Inferior parietal cortex (tissue), 1 donor: Measurements from ENCODE around the gene ACOX3.
A peak's percentile ranks its signal among the peaks of the same experiment; 100 is the strongest.
"Not testable (repeated sequence)": the region's sequence is repeated elsewhere in the genome, so short reads cannot be mapped to it uniquely, and the experiment has no call there.

Source experiments
- DNase-seq: peaks from one replicate; pipeline ENCODE4 v3.0.0-alpha.2; 2016; ENCODE audit errors: extremely low spot score

Gene ACOX3

DNA sequence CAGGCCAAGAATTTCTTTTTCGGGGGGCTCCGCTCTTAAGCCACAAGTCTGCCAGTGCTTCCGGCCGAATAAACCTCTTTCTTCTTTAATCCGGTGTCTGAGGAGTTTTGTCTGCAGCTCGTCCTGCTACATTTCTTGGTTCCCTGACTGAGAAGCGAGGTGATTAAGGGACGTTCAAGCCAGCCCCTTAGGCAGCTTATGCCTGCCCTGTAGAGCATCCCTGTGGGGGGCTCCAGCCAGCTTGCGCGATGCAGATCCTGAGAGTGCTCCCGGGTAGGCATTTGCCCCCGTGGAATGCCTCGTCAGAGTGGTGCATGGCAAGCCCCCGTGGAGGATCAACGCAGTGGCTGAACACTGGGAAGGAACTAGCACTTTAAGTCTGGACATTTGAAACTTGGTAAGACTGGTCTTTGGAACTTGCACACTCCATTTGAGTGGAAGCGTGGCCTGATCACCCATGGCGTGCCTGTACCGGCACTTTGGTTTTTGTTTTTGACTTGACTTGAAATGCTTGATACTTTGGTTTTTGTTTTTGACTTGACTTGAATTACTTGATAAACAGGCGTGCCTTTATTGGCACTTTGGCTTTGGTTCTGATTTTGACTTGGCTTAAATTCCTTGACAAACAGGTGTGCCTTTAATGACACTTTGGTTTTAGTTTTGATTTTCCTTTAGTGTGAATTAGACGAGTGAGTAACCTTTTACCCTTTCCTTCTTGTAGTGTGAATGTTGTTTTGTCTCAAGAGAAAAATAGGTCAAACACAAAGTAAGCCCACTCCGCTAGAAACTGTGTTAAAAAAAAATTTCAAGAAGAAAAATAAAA lies 6.1 kb downstream of the ACOX3 start:
- no peak for DNase-seq

DNA sequence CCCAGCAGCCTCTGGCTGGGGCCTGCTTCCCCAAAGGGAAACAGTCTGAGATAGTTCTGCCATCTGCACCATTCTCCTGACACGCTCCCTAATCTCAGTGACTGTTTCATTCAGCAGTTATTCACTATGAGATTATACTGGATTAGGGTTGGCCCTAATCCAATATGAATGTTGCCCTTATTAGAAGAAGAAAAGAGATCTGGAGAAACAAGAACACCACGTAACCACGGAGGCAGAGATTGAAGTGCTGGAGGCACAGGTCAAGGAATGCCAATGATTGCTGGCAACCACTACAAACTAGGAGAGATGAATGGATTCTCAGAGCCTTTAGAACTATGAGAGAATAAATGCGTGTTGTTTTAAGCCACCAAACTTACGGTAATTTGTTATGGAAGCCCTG lies 7.4 kb downstream of the ACOX3 start:
- DNase-seq = no peak

DNA sequence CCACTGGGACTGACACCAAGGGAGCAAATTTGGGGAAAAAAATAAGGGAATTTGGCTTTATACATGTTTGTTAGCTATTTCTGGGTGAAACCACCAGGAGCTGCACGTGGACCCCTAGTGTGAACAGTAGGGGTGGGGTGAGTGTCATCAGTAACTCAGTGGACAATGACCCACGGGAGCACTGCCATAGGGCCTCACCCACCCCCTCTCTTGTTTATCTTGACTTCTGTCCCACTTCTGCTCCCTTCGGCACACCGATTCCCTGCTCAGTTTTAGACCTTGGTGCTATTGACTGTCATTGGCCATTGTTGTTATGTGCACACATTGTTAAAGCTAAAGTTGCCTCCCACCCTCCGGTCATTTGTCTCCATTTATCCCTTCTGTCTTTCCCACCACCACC lies 9.0 kb downstream of the ACOX3 start:
- no peak for DNase-seq

DNA sequence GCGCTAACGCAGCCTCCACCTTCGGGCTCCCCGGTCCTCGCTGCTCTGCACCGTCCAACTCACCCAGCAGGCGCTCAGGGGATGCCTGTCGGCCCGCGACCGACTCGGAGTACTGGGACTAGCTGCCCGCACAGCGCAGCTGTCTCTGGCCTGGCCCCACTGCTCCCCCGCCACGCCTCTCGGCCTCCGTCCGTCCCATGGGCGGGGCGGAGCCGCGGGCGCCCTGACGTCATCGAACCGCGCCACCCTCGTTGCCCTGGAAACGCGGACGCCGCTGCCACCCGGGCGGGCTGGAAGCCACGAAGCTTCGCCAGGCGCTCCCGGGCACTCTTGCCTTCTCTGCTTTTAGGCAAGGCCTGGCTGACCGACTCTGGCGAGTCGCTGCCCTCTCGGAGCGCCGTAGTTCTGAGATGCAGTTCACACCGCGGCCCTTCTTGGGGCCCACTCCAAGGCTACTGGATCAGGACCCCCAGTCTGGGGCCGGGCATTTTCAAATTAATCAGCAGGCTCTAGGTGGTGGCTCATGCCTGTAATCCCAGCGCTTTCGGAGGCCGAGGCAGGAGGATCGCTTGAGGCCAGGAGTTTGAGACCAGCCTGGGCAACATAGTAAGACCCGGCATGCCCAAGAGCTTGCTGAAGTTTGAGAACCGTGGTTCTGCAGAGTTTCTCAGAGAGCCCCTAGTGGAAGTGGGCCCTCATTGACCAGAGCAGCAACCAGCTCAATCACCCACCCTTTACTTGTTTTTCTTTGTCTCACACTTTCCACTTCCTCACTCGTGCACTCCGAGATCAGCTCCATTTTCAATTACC lies 12.0 kb downstream of the ACOX3 start:
- DNase-seq = peak; percentile 93

DNA sequence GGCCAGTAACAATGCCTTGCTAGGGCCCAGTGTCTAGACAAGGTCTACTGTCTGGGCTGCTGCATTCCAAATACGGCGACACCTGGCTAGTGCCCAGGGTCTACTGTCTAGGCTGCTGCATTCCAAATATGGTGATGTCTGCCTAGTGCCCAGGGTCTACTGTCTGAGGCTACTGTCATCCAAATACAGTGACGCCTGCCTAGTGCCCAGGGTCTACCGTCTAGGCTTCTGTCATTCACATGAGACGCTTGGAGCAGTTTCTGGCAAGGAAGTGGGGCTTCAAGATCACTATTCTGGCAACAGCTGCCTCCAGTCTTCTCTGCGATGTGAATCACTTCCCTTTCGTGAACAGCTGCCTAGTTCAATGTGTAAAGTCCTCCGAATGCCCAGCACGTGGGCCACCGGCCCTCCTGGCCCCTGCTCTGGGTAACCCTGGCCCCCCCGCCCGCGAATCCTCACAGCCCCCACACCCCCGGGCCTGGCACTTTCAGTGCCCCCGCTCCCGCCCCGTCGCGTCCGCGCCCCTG lies 12.7 kb downstream of the ACOX3 start:
- DNase-seq = peak; percentile 13

DNA sequence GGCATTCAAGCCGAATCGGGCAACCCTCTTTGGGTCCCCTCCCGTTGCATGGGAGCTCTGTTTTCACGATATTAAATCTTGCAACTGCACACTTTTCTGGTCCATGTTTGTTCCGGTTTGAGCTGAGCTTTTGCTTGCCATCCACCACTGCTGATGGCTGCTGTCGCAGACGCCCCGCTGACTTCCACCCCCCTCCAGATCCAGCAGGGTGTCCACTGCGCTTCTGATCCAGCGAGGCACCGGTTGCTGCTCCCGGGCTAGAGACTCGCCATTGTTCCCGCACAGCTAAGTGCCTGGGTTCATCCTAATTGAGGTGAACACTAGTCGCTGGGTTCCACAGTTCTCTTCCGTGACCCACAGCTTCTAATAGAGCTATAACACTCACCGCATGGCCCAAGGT lies 13.3 kb downstream of the ACOX3 start:
- DNase-seq = no peak

DNA sequence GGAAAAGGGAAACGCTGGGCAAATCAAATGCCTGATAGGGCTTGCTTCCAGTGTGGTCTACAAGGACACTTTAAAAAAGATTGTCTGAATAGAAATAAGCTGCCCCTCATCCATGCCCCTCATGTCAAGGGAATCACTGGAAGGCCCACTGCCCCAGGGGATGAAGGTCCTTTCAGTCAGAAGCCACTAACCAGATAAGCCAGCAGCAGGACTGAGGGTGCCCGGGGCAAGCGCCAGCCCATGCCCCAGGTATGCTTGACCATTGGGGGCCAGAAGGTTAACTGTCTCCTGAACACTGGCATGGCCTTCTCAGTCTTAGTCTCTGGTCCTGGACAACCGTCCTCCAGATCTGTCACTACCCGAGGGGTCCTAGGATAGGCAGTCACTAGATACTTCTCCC lies 17.7 kb downstream of the ACOX3 start:
- no peak for DNase-seq

DNA sequence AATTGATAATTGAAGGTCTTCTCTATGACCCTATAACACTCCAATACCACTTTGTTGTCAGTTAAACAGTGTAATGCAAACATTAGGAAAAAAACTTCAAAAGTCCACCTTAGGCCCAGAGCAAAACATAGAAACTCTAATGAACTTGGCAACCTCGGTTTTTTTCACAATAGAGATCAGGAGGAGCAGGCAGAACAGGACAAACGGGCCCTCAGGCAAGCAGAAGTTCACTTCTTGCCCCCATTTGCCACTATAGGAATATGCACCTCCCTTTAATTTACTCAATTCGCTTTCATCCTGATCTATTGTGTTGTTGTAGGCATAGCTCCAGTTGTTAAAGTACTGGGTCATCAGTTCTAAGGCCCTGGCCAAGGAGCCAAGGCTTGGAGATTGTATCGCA lies 18.2 kb downstream of the ACOX3 start:
- no peak for DNase-seq

DNA sequence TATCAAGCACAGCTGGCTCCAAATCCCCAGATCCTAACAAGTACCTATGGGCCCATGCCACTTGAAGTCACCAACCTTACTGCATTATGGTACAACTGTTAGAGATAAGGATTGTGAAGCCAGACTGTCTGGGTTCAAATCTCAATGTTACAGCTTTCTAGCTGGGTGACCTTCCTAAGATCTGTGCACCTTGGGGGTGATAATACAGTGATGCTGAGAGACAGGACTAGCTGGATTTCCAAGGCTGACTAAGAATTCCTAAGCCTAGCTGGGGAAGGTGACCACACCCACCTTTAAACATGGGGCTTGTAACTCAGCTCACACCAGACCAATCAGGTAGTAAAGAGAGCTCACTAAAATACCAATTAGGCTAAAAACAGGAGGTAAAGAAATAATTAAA lies 20.4 kb downstream of the ACOX3 start:
- not testable (repeated sequence) for DNase-seq

DNA sequence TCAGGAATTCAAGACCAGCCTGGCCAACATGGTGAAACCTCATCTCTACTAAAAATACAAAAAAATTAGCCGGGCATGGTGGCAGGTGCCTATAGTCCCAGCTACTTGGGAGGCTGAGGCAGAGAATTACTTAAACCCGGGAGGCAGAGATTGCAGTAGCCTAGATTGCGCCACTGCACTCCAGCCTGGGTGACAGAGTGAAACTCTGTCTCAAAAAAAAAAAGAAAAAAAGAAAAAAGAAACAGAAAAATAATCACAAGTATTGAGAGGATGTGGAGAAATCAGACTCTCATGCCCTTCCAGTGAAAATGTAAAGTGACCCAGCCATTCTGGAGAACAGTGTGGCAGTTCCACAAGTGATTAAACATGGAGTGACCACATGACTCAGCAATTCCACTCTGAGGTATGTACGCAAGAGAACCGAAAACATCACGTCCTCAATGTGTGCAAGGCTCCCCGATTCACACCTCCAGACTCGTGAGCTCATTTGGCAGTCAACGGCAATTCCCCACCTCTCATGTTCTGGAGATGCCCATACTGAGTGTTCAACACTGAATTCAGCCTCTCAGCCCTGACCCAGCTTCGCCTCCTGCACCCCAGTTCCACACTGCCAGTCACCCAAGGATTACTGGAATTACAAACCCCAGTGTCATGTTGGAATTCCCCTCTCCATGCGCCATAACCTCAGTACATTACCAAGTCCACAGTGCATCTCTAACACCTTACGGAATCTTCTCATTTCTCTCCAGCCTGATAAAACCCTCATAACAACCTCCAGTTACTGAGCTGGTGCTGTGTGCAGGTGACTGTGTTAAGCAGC lies 21.1 kb downstream of the ACOX3 start:
- DNase-seq = no peak

DNA sequence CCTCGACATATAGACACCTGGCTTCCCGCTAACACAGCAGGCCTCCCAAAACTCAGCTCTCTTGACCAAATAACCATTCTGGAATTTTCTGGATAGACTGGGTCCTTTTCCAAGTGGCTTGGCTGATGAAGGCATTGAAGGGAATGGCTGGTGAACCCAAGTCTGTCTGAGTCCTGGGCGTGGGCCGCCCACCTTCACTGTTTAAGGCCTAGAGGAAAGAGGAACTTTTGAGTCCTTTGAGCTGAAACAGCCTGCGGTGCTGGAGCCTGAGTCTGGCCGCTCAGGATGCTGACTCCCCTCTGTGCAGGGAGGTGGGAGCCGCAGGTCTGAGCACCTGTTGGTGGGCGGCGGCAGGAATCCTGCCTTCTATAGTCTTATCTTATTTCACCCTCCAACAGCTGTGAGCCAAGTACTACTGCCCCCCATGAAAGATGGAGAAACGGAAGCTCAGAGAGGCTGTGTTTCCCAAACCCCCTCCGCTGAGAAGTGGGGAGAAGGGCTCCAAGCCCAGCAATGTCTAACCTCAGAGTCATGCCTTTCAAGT lies 23.4 kb downstream of the ACOX3 start:
- DNase-seq = no peak

DNA sequence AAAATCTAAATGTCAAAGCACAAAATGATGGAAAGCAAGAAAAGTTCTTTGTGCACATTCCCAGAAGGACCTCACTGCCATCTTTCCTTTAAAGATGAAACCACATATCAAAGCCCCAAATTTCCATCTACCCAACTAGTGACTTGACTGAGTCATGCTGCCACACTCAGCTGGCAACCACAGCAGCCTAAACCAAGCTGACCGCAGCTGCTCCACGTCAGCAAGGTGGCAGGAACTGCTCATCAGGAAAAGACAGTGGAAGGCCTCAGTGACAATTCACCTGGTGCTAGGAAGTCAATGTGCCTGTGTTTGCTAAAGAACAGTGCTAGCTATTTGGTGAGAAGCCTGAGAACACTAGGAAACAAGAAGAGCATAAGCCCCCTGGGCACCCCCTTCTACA lies 26.1 kb downstream of the ACOX3 start:
- DNase-seq = no peak

DNA sequence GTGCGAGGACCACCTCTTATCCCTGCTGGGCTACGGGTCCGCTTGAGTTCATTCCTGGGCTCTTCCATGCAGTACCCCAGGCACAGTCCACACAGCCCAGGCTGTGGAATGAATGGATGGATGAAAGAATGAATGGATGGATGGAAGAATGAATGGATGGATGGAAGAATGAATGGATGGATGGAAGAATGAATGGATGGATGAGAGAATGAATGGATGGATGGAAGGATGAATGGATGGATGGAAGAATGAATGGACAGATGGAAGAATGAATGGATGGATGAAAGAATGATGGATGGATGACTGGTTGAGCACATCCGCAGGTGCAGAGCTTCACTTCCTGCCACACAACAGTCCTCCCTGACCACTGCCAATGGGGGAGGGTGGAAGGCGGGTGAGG lies 28.2 kb downstream of the ACOX3 start:
- DNase-seq = no peak

DNA sequence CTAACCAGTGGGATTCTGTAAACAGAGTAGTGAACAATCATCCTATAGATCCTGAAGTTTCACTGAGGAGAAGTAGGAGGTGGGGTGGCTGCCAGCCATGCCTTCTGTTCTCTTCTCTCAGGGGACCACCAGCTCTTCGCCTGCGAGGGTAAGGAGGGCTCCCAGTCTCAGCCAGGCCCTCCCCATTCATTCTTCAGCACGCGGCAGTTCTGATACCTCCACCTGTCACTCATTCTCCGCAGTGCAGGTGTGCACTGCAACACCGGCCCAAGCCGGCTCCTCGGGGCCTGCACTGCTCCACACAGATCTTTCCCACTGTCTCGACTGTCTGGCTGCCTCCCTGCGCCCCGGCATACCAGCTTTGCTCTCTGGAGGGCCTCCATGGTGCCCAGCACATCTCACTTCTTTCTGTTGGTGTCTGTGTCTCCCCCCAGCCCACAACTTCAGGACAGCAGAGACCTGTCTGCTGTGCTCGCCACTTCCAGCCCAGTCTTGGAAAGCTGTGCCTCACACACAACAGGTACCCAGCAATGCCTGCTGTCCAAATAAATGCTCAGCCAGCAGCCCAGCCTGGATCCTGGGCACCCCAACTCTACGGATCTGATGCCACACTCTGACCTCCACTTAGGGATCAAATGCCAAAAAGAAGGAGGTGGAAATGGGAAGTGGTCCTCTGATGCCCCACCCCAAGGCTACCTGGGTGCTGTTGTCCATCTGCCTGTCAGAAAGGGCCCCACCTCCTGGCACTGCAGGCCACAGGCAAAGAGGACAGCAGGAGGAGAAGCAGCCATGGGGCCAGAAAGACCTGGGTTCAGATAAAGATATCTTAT lies 29.0 kb downstream of the ACOX3 start:
- DNase-seq = no peak

DNA sequence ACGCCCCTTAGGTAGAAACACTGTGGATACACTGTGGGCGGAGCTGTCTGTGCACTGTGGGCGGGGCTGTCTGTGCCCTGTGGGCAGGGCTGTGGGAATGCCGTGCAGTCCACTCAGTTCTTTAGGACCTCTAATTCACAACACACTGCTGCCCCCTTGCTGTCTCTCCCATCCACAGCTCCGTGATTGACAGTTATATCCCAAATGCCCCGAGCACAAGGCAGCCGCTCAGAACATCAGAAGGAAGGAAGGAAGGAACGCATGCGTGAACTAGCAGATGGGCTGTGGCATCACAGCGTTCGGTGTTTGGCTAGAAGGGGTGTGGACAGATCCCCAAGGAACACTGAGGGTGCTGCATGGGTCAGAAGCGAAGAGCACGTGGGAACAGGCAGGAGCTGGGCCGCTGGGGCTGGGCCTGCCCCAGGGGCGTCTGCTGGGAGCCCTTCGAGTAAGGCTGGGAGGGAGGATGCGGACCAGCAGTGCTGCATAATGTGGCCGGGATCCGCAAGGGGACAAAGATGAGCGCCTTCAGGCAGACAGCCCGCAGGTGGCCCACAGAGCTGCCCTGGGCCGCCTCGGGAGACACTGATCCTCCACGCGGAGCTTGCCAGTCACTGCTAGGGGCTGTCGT lies 29.8 kb downstream of the ACOX3 start:
- peak; percentile 20 for DNase-seq

DNA sequence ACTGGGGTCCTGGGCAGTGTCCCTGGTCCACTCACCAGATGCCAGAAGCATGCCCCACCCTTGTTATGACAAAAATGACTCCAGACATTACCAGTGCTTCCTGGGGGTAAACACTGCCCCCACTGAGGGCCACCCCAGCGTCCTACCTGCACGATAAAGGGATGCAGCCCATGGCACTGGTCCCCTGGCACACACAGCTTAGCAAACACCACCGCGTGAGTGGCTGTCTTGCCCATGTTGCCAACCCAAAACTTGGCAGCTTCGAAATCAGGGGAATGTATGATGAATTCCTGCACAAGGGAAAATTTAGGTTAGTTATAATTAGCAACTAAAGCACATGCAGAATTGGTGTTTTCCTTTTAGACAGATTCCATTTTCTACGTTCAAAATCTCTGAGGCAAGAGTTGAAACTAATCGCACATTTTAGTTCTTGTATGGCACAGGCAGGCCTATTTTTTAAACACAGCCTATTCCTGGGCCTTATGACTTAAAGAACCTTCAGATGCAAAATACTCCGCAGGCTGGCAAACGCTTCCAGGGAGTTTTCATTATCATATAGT lies 30.4 kb downstream of the ACOX3 start:
- DNase-seq = peak; percentile 53

DNA sequence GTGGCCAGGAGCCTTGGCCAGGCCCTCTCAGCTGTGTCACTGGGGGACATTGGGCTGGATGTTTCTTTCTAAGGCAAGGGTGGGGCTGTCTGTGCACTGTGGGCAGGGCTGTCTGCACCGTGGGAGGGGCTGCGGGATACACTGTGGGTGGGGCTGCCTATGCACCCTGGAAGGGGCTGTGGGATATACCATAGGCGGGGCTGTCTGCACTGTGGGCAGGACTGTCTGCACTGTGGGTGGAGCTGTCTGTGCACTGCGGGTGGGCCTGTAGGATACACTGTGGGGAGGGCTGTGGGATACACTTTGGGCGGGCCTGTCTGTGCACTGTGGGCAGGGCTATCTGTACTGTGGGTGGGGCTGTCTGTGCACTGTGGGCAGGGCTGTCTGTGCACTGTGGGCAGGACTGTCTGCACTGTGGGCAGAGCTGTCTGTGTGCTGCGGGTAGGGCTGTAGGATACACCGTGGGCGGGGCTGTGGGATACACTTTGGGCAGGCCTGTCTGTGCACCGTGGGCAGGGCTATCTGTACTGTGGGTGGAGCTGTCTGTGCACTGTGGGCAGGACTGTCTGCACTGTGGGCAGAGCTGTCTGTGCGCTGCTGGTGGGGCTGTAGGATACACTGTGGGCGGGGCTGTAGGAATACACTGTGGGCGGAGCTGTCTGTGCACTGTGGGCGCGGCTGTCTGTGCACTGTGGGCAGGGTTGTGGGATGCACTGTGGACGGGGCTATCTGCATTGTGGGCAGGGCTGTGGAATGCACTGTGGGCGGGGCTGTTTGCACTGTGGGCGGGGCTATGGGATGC lies 31.1 kb downstream of the ACOX3 start:
- no peak for DNase-seq

DNA sequence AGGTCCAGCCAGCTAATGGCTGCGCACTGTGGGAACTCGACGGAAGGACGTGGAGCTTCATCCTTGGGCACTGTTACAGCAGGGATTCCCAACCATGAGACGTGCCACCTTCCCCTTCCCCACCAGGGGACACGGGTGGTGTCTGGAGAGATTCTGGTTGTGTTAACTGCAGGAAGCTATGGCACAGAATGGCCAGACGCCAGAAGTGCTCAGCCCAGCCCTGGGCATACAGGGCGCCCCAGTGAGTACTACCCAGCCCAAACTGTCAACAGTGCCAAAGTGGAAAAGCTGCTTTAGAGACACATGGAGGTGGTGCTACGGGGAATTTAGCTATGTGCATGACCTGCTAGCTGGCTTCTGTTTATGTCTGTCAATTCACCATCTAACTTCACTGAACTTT lies 32.8 kb downstream of the ACOX3 start:
- no peak for DNase-seq

DNA sequence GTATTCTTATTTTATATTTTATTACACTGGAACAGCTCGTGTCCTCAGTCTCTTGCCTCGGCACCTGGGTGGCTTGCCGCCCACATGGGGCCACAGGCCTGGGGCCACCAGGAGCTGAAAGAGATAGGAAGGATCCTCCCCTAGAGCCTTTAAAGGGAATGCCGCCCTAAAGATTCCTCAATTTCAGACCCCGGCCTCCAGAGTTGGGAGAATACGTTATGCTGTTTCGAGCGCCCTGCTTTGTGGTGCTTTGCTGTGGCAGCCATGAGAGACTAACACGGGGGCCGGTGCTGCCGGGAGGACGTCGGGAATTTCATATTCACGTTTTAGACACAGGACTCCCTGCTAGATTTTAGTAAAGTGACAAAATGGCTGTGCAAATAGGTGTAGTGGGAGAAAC lies 33.2 kb downstream of the ACOX3 start:
- DNase-seq = no peak
